ACC112 (cell line): ENCODE measurements around the gene CD44.

Experiments used
- H2AFZ ChIP-seq: fragments of 200-600 bp; sonication (generic); one replicate; pipeline ENCODE4 v1.6.0; 2017; ENCODE audit warnings: antibody characterized with exemption, low read length; ENCODE audit not compliant: unreplicated experiment
- H3K27ac ChIP-seq: fragments of 200-600 bp; sonication (generic); 2 replicates; pipeline ENCODE4 v1.5.1; 2014; ENCODE audit warnings: low read depth, mild to moderate bottlenecking, antibody characterized with exemption, low read length, moderate library complexity
- H3K27me3 ChIP-seq: fragments of 200-600 bp; sonication (generic); 2 replicates; pipeline ENCODE4 v1.6.1; 2014; ENCODE audit warnings: mild to moderate bottlenecking, antibody characterized with exemption, low read length, moderate library complexity, mixed read lengths; ENCODE audit not compliant: insufficient read depth
- H3K36me3 ChIP-seq: fragments of 200-600 bp; sonication (generic); 2 replicates; pipeline ENCODE4 v1.6.1; 2016; ENCODE audit warnings: mild to moderate bottlenecking, antibody characterized with exemption, low read length, moderate library complexity, mixed read lengths; ENCODE audit not compliant: insufficient read depth
- H3K4me1 ChIP-seq: fragments of 200-600 bp; sonication (generic); one replicate; pipeline ENCODE4 v1.6.1; 2016; ENCODE audit warnings: low read length, mixed read lengths; ENCODE audit not compliant: insufficient read depth, unreplicated experiment, control insufficient read depth
- H3K4me3 ChIP-seq: fragments of 200-600 bp; sonication (generic); 2 replicates; pipeline ENCODE4 v1.5.1; 2014; ENCODE audit warnings: mild to moderate bottlenecking, low read depth, low read length
- H3K79me2 ChIP-seq: fragments of 200-600 bp; sonication (generic); one replicate; pipeline ENCODE4 v1.6.0; 2016; ENCODE audit warnings: low read length; ENCODE audit not compliant: control insufficient read depth, unreplicated experiment, insufficient read depth

CD44 gene

DNA sequence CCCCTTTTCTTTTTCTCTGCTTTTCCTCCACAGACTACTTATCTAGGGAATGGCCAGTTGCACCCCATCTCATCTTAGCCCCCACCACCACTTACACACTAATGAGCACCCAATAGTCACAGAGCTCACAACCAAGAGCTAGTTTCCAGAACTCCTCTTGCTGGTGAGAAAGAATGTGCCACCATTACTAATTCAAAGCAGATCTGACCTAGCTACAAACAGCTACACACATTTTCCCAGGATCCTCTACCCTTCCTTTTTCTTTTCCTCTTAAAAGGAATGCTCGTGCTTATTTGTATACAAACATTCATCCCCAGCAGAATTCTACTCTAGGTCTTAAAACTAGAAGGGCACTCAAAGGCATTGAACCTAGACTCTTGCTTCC, 136.8 kb downstream of the CD44 start:
- Histone ChIP-seq H3K4me3 (no peak overlapping the region), H3K4me1 (peaks cover 12% of the 10 kb centered on the region), H2AFZ (no peak overlapping the region), H3K27ac (no peak overlapping the region), H3K36me3 (no peaks in the 10 kb centered on the region), H3K79me2 (no peaks in the 10 kb centered on the region), H3K27me3 (no peaks in the 10 kb centered on the region)

DNA sequence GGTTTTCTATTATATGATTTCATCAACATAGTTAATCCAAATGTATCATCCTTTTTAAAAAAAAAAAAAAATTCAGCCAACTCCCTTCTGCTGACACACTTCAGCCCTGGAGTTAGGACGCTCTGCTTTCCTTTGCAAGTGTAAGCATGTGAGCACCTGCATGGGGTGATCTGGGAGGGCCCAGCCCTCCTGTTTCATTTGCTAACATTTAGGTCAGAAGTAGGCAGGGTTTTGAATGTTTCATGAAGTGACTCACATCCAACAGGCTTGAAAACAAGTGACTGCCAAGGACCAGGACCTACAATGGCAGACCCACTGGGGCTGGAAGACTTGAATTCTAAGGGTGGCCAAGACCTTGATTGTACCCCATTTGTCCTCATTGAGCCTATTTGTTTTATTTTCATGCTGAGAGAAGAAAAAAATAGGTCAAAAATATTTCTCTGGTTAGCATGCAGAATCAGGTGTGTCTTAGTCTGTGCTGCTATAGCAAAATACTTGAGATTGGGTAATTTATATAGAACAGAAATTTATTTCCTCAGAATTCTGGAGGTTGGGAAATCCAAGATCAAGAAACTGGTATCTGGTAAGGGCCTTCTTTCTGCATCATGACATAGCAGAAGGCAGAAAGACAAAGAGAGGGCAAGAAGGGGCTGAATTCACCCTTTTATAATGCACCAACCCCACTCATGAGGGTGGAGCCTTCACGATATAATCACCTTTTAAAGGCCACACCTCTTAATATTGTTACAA, 137.6 kb downstream of the CD44 start:
- H3K27me3 ChIP-seq, result no peaks in the 10 kb centered on the region
- H3K4me3 ChIP-seq, result no peak overlapping the region
- H3K4me1 ChIP-seq, result peaks cover 12% of the 10 kb centered on the region
- no peak overlapping the region for H2AFZ ChIP-seq
- no peaks in the 10 kb centered on the region for H3K79me2 ChIP-seq
- no peaks in the 10 kb centered on the region for H3K36me3 ChIP-seq
- no peak overlapping the region for H3K27ac ChIP-seq

- H2AFZ ChIP-seq, result no peak overlapping the region
- no peaks in the 10 kb centered on the region for H3K79me2 ChIP-seq
- H3K4me3 ChIP-seq, result no peak overlapping the region
- no peaks in the 10 kb centered on the region for H3K27me3 ChIP-seq
- H3K36me3 ChIP-seq, result no peaks in the 10 kb centered on the region
- H3K27ac ChIP-seq, result no peak overlapping the region
- H3K4me1 ChIP-seq, result peaks cover 21% of the 10 kb centered on the region
Observed at GRCh38 chr11:35277827-35278226, 138.9 kb downstream of the CD44 start.

DNA sequence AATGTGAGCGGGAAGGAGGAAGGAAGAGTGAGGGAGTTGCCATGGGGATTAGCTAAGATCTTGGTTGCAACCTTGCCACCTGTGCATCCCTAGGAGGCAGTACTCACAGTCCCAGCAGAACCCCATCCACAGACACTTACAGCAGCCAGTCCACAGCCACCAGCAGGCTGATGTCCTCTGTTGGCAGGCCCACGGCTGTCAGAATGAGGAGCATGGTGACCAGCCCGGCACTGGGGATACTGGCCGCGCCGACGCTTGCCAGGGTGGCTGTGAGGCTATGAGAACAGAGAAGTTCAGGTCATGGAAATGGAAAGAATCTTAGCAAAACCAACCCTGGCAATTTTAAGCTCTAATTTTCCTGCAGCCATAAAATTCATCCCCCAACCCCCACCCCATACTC, 141.8 kb downstream of the CD44 start:
- Histone ChIP-seq H3K79me2 (no peaks in the 10 kb centered on the region), H2AFZ (no peak overlapping the region), H3K4me3 (no peak overlapping the region), H3K27me3 (no peaks in the 10 kb centered on the region), H3K36me3 (no peaks in the 10 kb centered on the region), H3K4me1 (peaks cover 17% of the 10 kb centered on the region), H3K27ac (no peak overlapping the region)

- Histone ChIP-seq H3K4me1 (peaks cover 15% of the 10 kb centered on the region), H3K4me3 (no peak overlapping the region), H2AFZ (no peak overlapping the region), H3K79me2 (no peaks in the 10 kb centered on the region), H3K27ac (no peak overlapping the region), H3K27me3 (no peaks in the 10 kb centered on the region), H3K36me3 (no peaks in the 10 kb centered on the region)
Observed at GRCh38 chr11:35281169-35281688, 142.3 kb downstream of the CD44 start.
